Measurements from ENCODE around the gene ANXA5. TPM values are rescaled to one million over a fixed set of nuclear protein-coding genes. Genes with fewer than 3 reads are reported as not detected.
A peak's percentile ranks its signal among the peaks of the same experiment; 100 is the strongest.

ANXA5 gene
- total RNA-seq, 6 experiments from 2014 or later: 52.2 to 216 (median 97.8) TPM

- peaks cover 0 to 61% (median 34%) of the 10 kb centered on the region in 4 donors for H3K36me3 ChIP-seq
- no peak for DNase-seq
- TF ChIP-seq CTCF (IDR thresholded peaks at IDR 0.05) (no peak), POLR2A (IDR thresholded peaks at IDR 0.05) (no peak)
- H3K27ac ChIP-seq: no peak overlapping the region
- H3K4me1 ChIP-seq: no peaks in the 10 kb centered on the region
- H3K4me3 ChIP-seq: no peak overlapping the region
- 95% methylated on average over 2 of the region's 3 CpGs for WGBS (ENCODE audit: insufficient coverage, low coverage, low lambda C conversion rate, missing lambda C conversion rate)
- no peak for ATAC-seq
- intact Hi-C loops (cut with DNase I): no loop called here
- no peaks in the 10 kb centered on the region for H3K9me3 ChIP-seq
- H3K27me3 ChIP-seq: no peaks in the 10 kb centered on the region
Observed at GRCh38 chr4:121679267-121679666, 17.5 kb downstream of the ANXA5 start.

- Histone ChIP-seq H3K36me3 (peaks cover 0 to 53% (median 31%) of the 10 kb centered on the region in 4 donors), H3K4me3 (no peak overlapping the region), H3K27me3 (no peaks in the 10 kb centered on the region), H3K9me3 (no peaks in the 10 kb centered on the region), H3K4me1 (no peaks in the 10 kb centered on the region), H3K27ac (no peak overlapping the region)
- TF ChIP-seq POLR2A (IDR thresholded peaks at IDR 0.05): no peak
- TF ChIP-seq CTCF (IDR thresholded peaks at IDR 0.05): no peak
- DNase-seq: no peak
- 100% methylated on average over 1 of the region's 1 CpG for WGBS (ENCODE audit: insufficient coverage, low coverage, low lambda C conversion rate, missing lambda C conversion rate)
- ATAC-seq: no peak
- intact Hi-C loops (cut with DNase I): no loop called here
Observed at GRCh38 chr4:121677524-121677923, 19.3 kb downstream of the ANXA5 start.

- Histone ChIP-seq H3K27me3 (no peaks in the 10 kb centered on the region), H3K4me1 (no peaks in the 10 kb centered on the region), H3K27ac (no peak overlapping the region), H3K9me3 (no peaks in the 10 kb centered on the region), H3K36me3 (peaks cover 0 to 53% (median 29%) of the 10 kb centered on the region in 4 donors), H3K4me3 (no peak overlapping the region)
- TF ChIP-seq CTCF (IDR thresholded peaks at IDR 0.05) (no peak), POLR2A (IDR thresholded peaks at IDR 0.05) (no peak)
- no peak for ATAC-seq
- no peak for DNase-seq
- WGBS (ENCODE audit: insufficient coverage, low coverage, low lambda C conversion rate, missing lambda C conversion rate): 82% methylated on average over 5 of the region's 6 CpGs
- intact Hi-C loops (cut with DNase I): no loop called here
Observed at GRCh38 chr4:121676345-121677075, 20.3 kb downstream of the ANXA5 start.

GRCh38 chr4:121675715-121676114, 21.1 kb downstream of the ANXA5 start:
- DNase-seq (no peak), ATAC-seq (peak in 2 of 4 donors; percentile 40 to 63)
- WGBS (ENCODE audit: insufficient coverage, low coverage, low lambda C conversion rate, missing lambda C conversion rate): 20% methylated on average over 1 of the region's 2 CpGs
- Histone ChIP-seq H3K4me1 (no peaks in the 10 kb centered on the region), H3K9me3 (no peaks in the 10 kb centered on the region), H3K4me3 (no peak overlapping the region), H3K36me3 (peaks cover 0 to 53% (median 29%) of the 10 kb centered on the region in 4 donors), H3K27me3 (no peaks in the 10 kb centered on the region), H3K27ac (no peak overlapping the region)
- TF ChIP-seq CTCF (IDR thresholded peaks at IDR 0.05) (peak in 1 of 4 donors; percentile 10), POLR2A (IDR thresholded peaks at IDR 0.05) (no peak)
- intact Hi-C loops (cut with DNase I): no loop called here

Data from right lobe of liver (tissue), 6 donors.